ENCODE results near the gene ZFP36L2. TPM values are rescaled to one million over a fixed set of nuclear protein-coding genes. Genes with fewer than 3 reads are reported as not detected.
A peak's percentile ranks its signal among the peaks of the same experiment; 100 is the strongest.

ZFP36L2 gene
- total and polyA plus RNA-seq, 10 of the 15 experiments (the other 5 are each of a cell fraction or from before 2014, with no cell fraction given) = 4.3 to 64.9 (median 19.5) TPM

DNA sequence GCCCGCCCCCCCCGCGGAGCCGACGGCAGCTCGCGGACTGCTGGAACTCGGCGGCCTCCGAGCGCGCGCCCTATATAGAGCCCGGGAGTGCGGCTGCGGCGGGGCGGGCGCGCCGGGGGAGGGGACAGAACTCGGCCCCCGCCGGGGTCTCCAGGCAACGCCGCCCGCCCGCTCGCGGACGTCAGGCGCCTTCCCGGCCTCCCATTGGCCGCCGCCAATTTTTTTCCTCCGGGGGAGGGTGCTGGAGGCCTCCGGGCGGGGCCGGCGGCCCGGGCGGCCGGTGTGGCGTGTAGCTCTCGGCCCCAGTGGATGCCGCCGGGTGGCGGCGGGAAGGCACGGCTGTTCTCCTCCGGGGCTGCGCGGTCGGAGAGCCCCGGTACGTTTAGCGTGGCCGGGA, at the start of gene ZFP36L2 (continued):
- TF ChIP-seq PBX3 (IDR thresholded peaks at IDR 0.05; ENCODE audit: insufficient replicate concordance, low read depth, low read length) = no peak
- peak; percentile 81 for TF ChIP-seq SMAD5 (IDR thresholded peaks at IDR 0.05; ENCODE audit: low read depth)
- TF ChIP-seq LARP7 (IDR thresholded peaks at IDR 0.05) = 0 out of 2 replicates have a peak, but pooled peaks have one; percentile 41
- TF ChIP-seq CBFB (IDR thresholded peaks at IDR 0.05; ENCODE audit: low read depth) = peak; percentile 48; the same call in 1 of the 2 replicates
- no peak for TF ChIP-seq TCF12 (IDR thresholded peaks at IDR 0.05; ENCODE audit: low read depth, low read length)
- TF ChIP-seq EGR1 (IDR thresholded peaks at IDR 0.05; ENCODE audit: borderline replicate concordance in 1 of 2, low read depth in 2 of 2, low read length in 2 of 2) = peak in 1 of 2 experiments; percentile 76; a peak in 2 of 3 replicates
- TF ChIP-seq POLR2AphosphoS5 (IDR thresholded peaks at IDR 0.05; ENCODE audit: low read length) = peak; percentile 90
- TF ChIP-seq RFX5 (IDR thresholded peaks at IDR 0.05; ENCODE audit: low read depth, low read length) = peak; percentile 80
- no peak for TF ChIP-seq ZNF207 (IDR thresholded peaks at IDR 0.05; ENCODE audit: borderline replicate concordance)
- peak; percentile 48 for TF ChIP-seq SP1 (IDR thresholded peaks at IDR 0.05; ENCODE audit: low read depth, low read length)
- peak; percentile 76; the same call in 1 of the 2 replicates for TF ChIP-seq RB1 (IDR thresholded peaks at IDR 0.05; ENCODE audit: borderline replicate concordance)
- TF ChIP-seq NFYA (IDR thresholded peaks at IDR 0.05; ENCODE audit: borderline replicate concordance, low read depth, low read length) = no peak
- TF ChIP-seq NFYB (IDR thresholded peaks at IDR 0.05; ENCODE audit: insufficient read depth, low read depth, low read length) = peak; percentile 46; the same call in 1 of the 2 replicates
- TF ChIP-seq MXI1 (IDR thresholded peaks at IDR 0.05; ENCODE audit: low read depth, low read length) = peak; percentile 59; the same call in 1 of the 2 replicates
- TF ChIP-seq FOXK2 (IDR thresholded peaks at IDR 0.05) = no peak
- no peak for TF ChIP-seq YBX1 (IDR thresholded peaks at IDR 0.05)
- peak; percentile 45; the same call in 2 of the 3 replicates for TF ChIP-seq POU2F2 (IDR thresholded peaks at IDR 0.05; ENCODE audit: borderline replicate concordance, low read depth, low read length)
- no peak for TF ChIP-seq MEF2B (IDR thresholded peaks at IDR 0.05; ENCODE audit: partially characterized antibody, poor library complexity, severe bottlenecking)
- peak; percentile 47; the same call in 1 of the 2 replicates for TF ChIP-seq CHD2 (IDR thresholded peaks at IDR 0.05; ENCODE audit: borderline replicate concordance, low read depth, low read length)
- TF ChIP-seq, protein P1, sequence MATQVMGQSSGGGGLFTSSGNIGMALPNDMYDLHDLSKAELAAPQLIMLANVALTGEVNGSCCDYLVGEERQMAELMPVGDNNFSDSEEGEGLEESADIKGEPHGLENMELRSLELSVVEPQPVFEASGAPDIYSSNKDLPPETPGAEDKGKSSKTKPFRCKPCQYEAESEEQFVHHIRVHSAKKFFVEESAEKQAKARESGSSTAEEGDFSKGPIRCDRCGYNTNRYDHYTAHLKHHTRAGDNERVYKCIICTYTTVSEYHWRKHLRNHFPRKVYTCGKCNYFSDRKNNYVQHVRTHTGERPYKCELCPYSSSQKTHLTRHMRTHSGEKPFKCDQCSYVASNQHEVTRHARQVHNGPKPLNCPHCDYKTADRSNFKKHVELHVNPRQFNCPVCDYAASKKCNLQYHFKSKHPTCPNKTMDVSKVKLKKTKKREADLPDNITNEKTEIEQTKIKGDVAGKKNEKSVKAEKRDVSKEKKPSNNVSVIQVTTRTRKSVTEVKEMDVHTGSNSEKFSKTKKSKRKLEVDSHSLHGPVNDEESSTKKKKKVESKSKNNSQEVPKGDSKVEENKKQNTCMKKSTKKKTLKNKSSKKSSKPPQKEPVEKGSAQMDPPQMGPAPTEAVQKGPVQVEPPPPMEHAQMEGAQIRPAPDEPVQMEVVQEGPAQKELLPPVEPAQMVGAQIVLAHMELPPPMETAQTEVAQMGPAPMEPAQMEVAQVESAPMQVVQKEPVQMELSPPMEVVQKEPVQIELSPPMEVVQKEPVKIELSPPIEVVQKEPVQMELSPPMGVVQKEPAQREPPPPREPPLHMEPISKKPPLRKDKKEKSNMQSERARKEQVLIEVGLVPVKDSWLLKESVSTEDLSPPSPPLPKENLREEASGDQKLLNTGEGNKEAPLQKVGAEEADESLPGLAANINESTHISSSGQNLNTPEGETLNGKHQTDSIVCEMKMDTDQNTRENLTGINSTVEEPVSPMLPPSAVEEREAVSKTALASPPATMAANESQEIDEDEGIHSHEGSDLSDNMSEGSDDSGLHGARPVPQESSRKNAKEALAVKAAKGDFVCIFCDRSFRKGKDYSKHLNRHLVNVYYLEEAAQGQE (IDR thresholded peaks at IDR 0.05; ENCODE audit: low read depth, low read length) = 0 out of 2 replicates have a peak, but pooled peaks have one; percentile 7
- 0 out of 2 replicates have a peak, but pooled peaks have one; percentile 6 for TF ChIP-seq HCFC1 (IDR thresholded peaks at IDR 0.05; ENCODE audit: low read length)
- TF ChIP-seq EP300 (IDR thresholded peaks at IDR 0.05; ENCODE audit: borderline replicate concordance in 1 of 2, control insufficient read depth in 1 of 2, low read depth in 2 of 2, low read length in 2 of 2) = peak in 1 of 2 experiments; percentile 40; a peak in 1 of 4 replicates
- 0 out of 2 replicates have a peak, but pooled peaks have one; percentile 20 for TF ChIP-seq TBL1XR1 (IDR thresholded peaks at IDR 0.05; ENCODE audit: low read depth, low read length)
- TF ChIP-seq, protein P2, sequence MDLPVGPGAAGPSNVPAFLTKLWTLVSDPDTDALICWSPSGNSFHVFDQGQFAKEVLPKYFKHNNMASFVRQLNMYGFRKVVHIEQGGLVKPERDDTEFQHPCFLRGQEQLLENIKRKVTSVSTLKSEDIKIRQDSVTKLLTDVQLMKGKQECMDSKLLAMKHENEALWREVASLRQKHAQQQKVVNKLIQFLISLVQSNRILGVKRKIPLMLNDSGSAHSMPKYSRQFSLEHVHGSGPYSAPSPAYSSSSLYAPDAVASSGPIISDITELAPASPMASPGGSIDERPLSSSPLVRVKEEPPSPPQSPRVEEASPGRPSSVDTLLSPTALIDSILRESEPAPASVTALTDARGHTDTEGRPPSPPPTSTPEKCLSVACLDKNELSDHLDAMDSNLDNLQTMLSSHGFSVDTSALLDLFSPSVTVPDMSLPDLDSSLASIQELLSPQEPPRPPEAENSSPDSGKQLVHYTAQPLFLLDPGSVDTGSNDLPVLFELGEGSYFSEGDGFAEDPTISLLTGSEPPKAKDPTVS (IDR thresholded peaks at IDR 0.05; ENCODE audit: low read depth, low read length) = no peak
- peak; percentile 84 for TF ChIP-seq ZNF384 (IDR thresholded peaks at IDR 0.05; ENCODE audit: borderline replicate concordance, low read depth, low read length)
- peak; percentile 70; the same call in 1 of the 2 replicates for TF ChIP-seq TCF3 (IDR thresholded peaks at IDR 0.05; ENCODE audit: borderline replicate concordance, insufficient read depth, low read depth, low read length)
